HG02840 (cell line): Measurements from ENCODE around the gene STUB1.
"Not testable (repeated sequence)": the region's sequence is repeated elsewhere in the genome, so short reads cannot be mapped to it uniquely, and the experiment has no call there.

ENCODE experiments used
- ATAC-seq: cut with Tn5 transposase; IDR thresholded peaks from one replicate; pipeline ENCODE4 v1.9.1; 2021; ENCODE audit warnings: mild to moderate bottlenecking, moderate library complexity, moderate number of reproducible peaks; ENCODE audit not compliant: unreplicated experiment, low FRiP score

The STUB1 gene

GRCh38 chr16:677316-678190 is 2.7 kb upstream of the STUB1 start:
- no peak for ATAC-seq

DNA sequence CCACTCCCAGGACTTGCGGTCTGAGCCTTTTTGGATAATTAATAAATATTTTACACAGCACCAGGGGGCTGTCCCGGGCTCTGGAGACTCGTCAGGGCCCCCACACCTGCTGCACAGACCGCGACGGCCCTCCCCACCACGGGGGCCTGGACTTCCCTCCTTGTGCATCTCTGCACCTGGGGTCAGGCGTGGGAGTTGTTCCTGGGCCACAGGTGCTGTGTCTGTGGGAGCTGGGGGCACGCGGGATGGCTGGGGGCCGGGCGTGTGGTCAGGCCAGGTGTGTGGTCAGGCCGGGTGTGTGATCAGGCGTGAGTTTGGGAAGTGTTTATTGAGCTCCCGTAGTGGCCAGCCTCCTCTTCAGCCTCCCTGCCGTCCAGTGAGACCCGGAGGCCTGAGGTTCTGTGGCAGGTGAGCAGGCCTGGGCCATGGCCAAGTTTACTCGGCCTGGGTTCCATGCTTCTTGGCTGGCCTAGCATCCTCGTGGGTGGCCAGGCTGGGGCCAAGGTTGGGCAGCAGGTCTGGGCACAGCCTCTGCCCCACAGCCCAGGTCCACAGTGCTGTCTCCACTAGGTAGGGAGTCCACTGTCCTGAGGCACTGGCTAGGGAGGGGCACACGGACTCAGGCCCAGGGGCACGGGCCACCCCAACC is 1.9 kb upstream of the STUB1 start:
- no peak for ATAC-seq

DNA sequence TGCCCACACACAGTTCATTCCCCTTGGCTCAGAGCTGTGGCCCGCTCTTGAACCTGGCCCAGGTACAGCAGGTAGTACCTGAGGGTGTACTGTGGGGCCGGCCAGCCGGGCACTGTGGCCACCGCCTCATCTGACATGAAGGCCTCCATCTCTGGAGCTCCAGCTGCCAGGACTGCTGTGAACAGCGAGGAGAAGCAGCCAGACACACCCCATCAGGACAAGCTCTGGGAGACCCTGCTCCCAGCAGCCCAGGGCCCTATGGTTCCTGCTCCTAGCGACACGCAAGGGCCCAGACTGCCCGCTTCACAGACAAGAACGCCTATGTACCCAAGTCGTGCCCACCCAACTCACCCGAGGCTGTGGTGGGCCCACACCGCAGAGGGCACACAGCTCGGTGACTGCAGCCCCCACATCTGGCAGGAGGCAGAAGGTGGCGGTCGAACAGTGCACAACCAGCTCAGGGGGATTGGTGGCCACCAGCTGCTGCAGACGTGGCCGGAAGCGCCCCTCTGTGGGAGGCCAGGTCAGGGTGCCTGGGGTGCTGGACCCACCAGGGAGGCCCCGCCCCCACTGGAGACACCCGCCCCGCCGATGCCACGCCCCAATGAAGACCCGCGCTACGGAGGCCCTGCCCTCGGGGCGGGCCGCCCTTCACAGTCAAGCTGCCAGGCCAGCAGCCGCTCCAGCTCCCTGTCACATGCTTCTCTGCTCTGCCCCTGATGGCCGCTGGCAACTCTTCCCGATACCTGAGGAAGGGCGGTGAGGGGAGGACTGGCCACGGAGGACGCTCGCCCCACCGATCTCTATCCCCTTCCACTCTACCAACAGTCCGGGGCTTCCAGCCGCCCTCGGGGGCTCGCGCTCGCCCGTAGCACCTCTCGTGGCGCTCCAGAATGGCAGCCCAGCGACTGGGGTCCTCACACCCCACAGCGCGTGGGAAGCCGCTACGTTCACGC is 1.1 kb upstream of the STUB1 start:
- ATAC-seq, result peak; percentile 4

- no peak for ATAC-seq
Measured at GRCh38 chr16:680625-680945, 375 bp downstream of the STUB1 start.

GRCh38 chr16:680967-681745 is 946 bp downstream of the STUB1 start:
- ATAC-seq, result no peak

DNA sequence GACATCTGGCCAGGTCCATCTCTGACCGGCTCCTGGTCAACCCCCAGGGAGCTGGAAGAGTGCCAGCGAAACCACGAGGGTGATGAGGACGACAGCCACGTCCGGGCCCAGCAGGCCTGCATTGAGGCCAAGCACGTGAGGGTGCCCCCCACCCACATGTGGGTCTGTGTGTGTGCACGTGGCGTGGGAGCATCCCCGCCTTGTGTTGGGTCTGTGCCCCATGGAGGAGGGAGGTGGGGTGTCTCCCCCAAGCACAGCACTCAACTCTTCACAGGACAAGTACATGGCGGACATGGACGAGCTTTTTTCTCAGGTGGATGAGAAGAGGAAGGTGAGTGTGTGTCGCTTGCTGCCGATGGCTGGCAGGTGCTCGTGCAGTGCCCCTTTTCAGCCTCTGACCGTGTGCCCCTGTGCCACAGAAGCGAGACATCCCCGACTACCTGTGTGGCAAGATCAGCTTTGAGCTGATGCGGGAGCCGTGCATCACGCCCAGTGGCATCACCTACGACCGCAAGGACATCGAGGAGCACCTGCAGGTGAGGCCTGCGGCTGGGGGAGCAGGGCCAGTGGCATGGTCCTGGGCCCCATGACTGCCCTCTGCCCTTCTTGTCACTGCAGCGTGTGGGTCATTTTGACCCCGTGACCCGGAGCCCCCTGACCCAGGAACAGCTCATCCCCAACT is 1.7 kb downstream of the STUB1 start:
- no peak for ATAC-seq

GRCh38 chr16:682493-683395 is 2.5 kb downstream of the STUB1 start:
- no peak for ATAC-seq

- peak; percentile 6 for ATAC-seq
Measured at GRCh38 chr16:683396-684070, 3.3 kb downstream of the STUB1 start.

- ATAC-seq, result peak; percentile 49
Measured at GRCh38 chr16:684071-684794, 4.0 kb downstream of the STUB1 start, which contains the start of gene JMJD8. Gene JMJD8 (minus strand): TSS chr16:684334. CDS start chr16:684319, 15 bp downstream.

GRCh38 chr16:684961-685696 is 4.9 kb downstream of the STUB1 start:
- no peak for ATAC-seq

- ATAC-seq, result no peak
Measured at GRCh38 chr16:685967-686366, 5.8 kb downstream of the STUB1 start.

GRCh38 chr16:686459-687260 is 6.5 kb downstream of the STUB1 start:
- ATAC-seq, result no peak

DNA sequence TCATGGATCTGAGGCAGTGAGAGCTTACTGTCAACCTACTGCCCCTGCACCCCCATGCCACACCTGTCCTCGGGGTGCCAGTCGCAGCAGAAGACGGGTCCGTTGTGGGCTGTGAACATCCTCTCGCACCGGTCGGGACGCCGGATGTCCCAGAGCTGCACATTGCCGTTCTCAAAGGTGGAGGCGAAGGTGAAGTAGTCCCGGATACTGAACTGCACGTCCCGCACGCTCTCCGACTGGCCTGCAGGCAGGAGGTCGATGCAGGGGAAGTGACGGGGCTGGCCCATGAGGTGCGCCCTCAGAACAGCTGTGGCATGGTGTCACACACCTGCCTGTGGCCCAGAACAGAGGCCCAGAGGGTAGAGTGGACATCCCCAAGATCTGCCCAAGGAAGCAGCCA is 7.3 kb downstream of the STUB1 start:
- ATAC-seq, result no peak

DNA sequence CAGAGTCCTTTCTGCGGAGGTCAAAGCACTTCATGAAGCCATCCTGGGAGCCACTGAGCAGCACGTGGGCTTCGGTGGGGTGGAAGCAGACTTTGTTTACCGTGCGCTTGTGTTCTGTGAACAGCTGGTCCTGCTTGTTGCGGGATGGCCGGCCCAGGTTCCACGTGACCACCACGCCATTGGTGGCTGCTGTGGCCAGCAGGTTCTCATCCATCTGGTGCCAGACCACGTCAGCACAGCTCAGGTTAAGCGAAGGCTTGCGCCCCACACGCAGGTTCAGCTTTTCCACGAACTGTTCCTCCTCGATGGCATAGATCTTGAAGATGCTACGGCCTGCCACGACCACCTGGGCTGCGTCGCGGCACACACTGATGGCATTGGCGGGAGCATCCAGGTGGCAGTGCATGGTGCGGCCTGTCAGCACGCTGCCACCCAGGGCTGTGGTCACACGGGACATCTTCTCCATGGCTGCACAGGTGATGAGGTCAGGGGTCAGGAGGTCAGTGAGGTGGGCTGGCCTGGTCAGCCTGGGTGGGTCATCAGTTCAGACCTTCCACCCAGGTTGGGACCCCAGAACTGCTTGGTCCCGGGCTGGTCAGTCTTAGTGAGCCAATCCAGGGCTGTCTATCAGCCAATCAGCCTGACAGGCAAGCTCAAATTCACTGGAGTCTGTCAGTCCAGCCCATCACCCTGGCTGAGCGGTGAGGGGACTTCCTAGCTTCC is 9.1 kb downstream of the STUB1 start:
- no peak for ATAC-seq

DNA sequence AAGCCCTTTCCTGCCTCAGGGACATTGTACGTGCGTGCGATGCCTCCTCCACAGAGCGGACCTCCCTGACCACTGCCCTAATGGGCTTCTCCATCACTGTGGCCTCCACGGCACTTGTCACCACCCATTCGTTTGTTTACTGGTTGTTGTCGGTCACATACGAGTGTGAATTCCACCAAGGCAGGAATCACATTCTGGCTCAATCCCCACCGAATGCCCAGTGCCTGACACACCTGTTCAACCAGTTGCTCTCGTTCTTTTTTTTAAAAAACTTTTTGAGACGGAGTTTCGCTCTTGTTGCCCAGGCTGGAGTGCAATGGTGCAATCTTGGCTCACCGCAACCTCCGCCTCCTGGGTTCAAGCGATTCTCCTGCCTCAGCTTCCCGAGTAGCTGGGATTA is 11.0 kb downstream of the STUB1 start:
- not testable (repeated sequence) for ATAC-seq
